HEK293 (cell line): ENCODE data around the gene MEGF6.

Experiments
- EGR2 ChIP-seq: fragments of 450-650 bp; formaldehyde crosslinking; IDR thresholded peaks from 2 replicates; pipeline ENCODE4 v1.5.1; 2016; ENCODE audit warnings: low read depth, missing biosample characterization, missing genetic modification characterization
- FEZF1 ChIP-seq: fragments of 450-650 bp; formaldehyde crosslinking; IDR thresholded peaks from 2 replicates; pipeline ENCODE4 v1.5.1; 2016; ENCODE audit warnings: missing biosample characterization, missing genetic modification characterization
- PRDM2 ChIP-seq: fragments of 450-650 bp; formaldehyde crosslinking; IDR thresholded peaks from 2 replicates; pipeline ENCODE4 v1.5.1; 2016; ENCODE audit warnings: missing biosample characterization, missing genetic modification characterization, borderline replicate concordance
- PRDM4 ChIP-seq: fragments of 450-650 bp; formaldehyde crosslinking; IDR thresholded peaks from 2 replicates; pipeline ENCODE4 v1.5.1; 2017; ENCODE audit warnings: missing biosample characterization, missing genetic modification characterization
- SALL2 ChIP-seq: fragments of 450-650 bp; formaldehyde crosslinking; IDR thresholded peaks from 2 replicates; pipeline ENCODE4 v1.5.0; 2017; ENCODE audit warnings: missing biosample characterization, mild to moderate bottlenecking, missing genetic modification characterization, borderline replicate concordance
- SCRT1 ChIP-seq: fragments of 450-650 bp; formaldehyde crosslinking; IDR thresholded peaks from 2 replicates; pipeline ENCODE4 v1.5.1; 2016; ENCODE audit warnings: missing biosample characterization, missing genetic modification characterization, borderline replicate concordance
- SP2 ChIP-seq: fragments of 450-650 bp; formaldehyde crosslinking; IDR thresholded peaks from 2 replicates; pipeline ENCODE4 v1.5.1; 2016; ENCODE audit warnings: missing biosample characterization, missing genetic modification characterization
- TRIM28 ChIP-seq: IDR thresholded peaks from 2 replicates; pipeline ENCODE4 v1.6.1; 2011; ENCODE audit warnings: low read length, control low read depth, borderline replicate concordance
- YY2 ChIP-seq: fragments of 450-650 bp; formaldehyde crosslinking; IDR thresholded peaks from 2 replicates; pipeline ENCODE4 v1.5.1; 2016; ENCODE audit warnings: missing biosample characterization, missing genetic modification characterization
- ZBTB44 ChIP-seq: fragments of 450-650 bp; IDR thresholded peaks from 2 replicates; pipeline ENCODE4 v1.5.1; 2018; ENCODE audit warnings: missing biosample characterization, mild to moderate bottlenecking, missing genetic modification characterization
- ZNF175 ChIP-seq: fragments of 450-650 bp; formaldehyde crosslinking; IDR thresholded peaks from 2 replicates; pipeline ENCODE4 v1.5.1; 2016; ENCODE audit warnings: missing biosample characterization, missing genetic modification characterization
- ZNF19 ChIP-seq: fragments of 450-650 bp; formaldehyde crosslinking; IDR thresholded peaks from 2 replicates; pipeline ENCODE4; 2016; ENCODE audit warnings: missing biosample characterization, missing genetic modification characterization, low read depth
- ZNF221 ChIP-seq: fragments of 450-650 bp; formaldehyde crosslinking; IDR thresholded peaks from 2 replicates; pipeline ENCODE4 v1.5.1; 2017; ENCODE audit warnings: missing biosample characterization, missing genetic modification characterization, borderline replicate concordance
- ZNF248 ChIP-seq: fragments of 450-650 bp; formaldehyde crosslinking; IDR thresholded peaks from 2 replicates; pipeline ENCODE4 v1.5.1; 2017; ENCODE audit warnings: missing biosample characterization, missing genetic modification characterization
- ZNF354C ChIP-seq: fragments of 450-650 bp; formaldehyde crosslinking; IDR thresholded peaks from 2 replicates; pipeline ENCODE4 v1.5.1; 2016; ENCODE audit warnings: missing biosample characterization, missing genetic modification characterization, low read depth, borderline replicate concordance
- ZNF366 ChIP-seq: fragments of 450-650 bp; formaldehyde crosslinking; conservative IDR thresholded peaks from 2 replicates; pipeline ENCODE4 v1.5.1; 2016; ENCODE audit warnings: missing biosample characterization, missing genetic modification characterization
- ZNF549 ChIP-seq: fragments of 450-650 bp; IDR thresholded peaks from 2 replicates; pipeline ENCODE4 v1.5.1; 2018; ENCODE audit warnings: missing biosample characterization, missing genetic modification characterization, mild to moderate bottlenecking, inconsistent platforms, moderate library complexity
- ZNF561 ChIP-seq: fragments of 450-650 bp; IDR thresholded peaks from 2 replicates; pipeline ENCODE4 v1.5.1; 2018; ENCODE audit warnings: missing biosample characterization, missing genetic modification characterization, borderline replicate concordance
- ZNF629 ChIP-seq: fragments of 450-650 bp; formaldehyde crosslinking; IDR thresholded peaks from 2 replicates; pipeline ENCODE4 v1.5.1; 2017; ENCODE audit warnings: missing biosample characterization, missing genetic modification characterization
- ZNF777 ChIP-seq: fragments of 450-650 bp; formaldehyde crosslinking; IDR thresholded peaks from 2 replicates; pipeline ENCODE4 v1.5.1; 2017; ENCODE audit warnings: missing biosample characterization, missing genetic modification characterization, borderline replicate concordance
- ZSCAN30 ChIP-seq: fragments of 450-650 bp; IDR thresholded peaks from 2 replicates; pipeline ENCODE4 v1.5.1; 2018; ENCODE audit warnings: missing biosample characterization, mild to moderate bottlenecking, missing genetic modification characterization, moderate library complexity

The MEGF6 gene

GRCh38 chr1:3604997-3605823 is 6.1 kb downstream of the MEGF6 start (continued):
- TF ChIP-seq ZBTB44 (tag by site-specific recombination) (no peak), ZNF549 (tag by site-specific recombination) (no peak), FEZF1 (no peak), YY2 (tag by site-specific recombination) (no peak), ZSCAN30 (tag by site-specific recombination) (no peak), TRIM28 (no peak), SP2 (no peak), SALL2 (tag by site-specific recombination) (no peak), EGR2 (tag by site-specific recombination) (peak; percentile 98), ZNF248 (tag by site-specific recombination) (no peak), ZNF366 (tag by site-specific recombination) (no peak), ZNF354C (tag by site-specific recombination) (no peak; the same call in 1 of the 2 replicates), PRDM4 (tag by site-specific recombination) (no peak), ZNF221 (no peak), ZNF175 (tag by site-specific recombination) (peak; percentile 53; the same call in 1 of the 2 replicates), ZNF629 (tag by site-specific recombination) (no peak), ZNF561 (tag by site-specific recombination) (no peak), SCRT1 (tag by site-specific recombination) (no peak), ZNF19 (tag by site-specific recombination) (no peak), ZNF777 (tag by site-specific recombination) (no peak), PRDM2 (tag by site-specific recombination) (no peak)
